Pons (tissue), 1 donor: ENCODE measurements around the gene PID1.
"Not testable (repeated sequence)": the region's sequence is repeated elsewhere in the genome, so short reads cannot be mapped to it uniquely, and the experiment has no call there.

Experiments used
- DNase-seq: peaks from one replicate; pipeline ENCODE4 v3.0.0-alpha.2; 2016; ENCODE audit warnings: low spot score

Gene PID1

GRCh38 chr2:229212241-229212640, 58.8 kb downstream of the PID1 start:
- DNase-seq = no peak

GRCh38 chr2:229210641-229211040, 60.4 kb downstream of the PID1 start:
- no peak for DNase-seq

- no peak for DNase-seq
Measured at GRCh38 chr2:229206548-229206947, 64.5 kb downstream of the PID1 start.

GRCh38 chr2:229205704-229206103, 65.4 kb downstream of the PID1 start:
- peak; percentile 39 for DNase-seq

- DNase-seq = no peak
Measured at GRCh38 chr2:229202646-229203045, 68.4 kb downstream of the PID1 start.

- no peak for DNase-seq
Measured at GRCh38 chr2:229201521-229201920, 69.6 kb downstream of the PID1 start.

- no peak for DNase-seq
Measured at GRCh38 chr2:229199267-229199666, 71.8 kb downstream of the PID1 start.

- DNase-seq = no peak
Measured at GRCh38 chr2:229196448-229196847, 74.6 kb downstream of the PID1 start.

- DNase-seq = no peak
Measured at GRCh38 chr2:229195346-229195947, 75.6 kb downstream of the PID1 start.

- no peak for DNase-seq
Measured at GRCh38 chr2:229193281-229193680, 77.8 kb downstream of the PID1 start.

GRCh38 chr2:229191413-229191812, 79.7 kb downstream of the PID1 start:
- no peak for DNase-seq

- DNase-seq = not testable (repeated sequence)
Measured at GRCh38 chr2:229187123-229187522, 84.0 kb downstream of the PID1 start.

- no peak for DNase-seq
Measured at GRCh38 chr2:229181641-229182040, 89.4 kb downstream of the PID1 start.

GRCh38 chr2:229180658-229181057, 90.4 kb downstream of the PID1 start:
- DNase-seq = no peak

- no peak for DNase-seq
Measured at GRCh38 chr2:229179628-229180027, 91.5 kb downstream of the PID1 start.

GRCh38 chr2:229178706-229179105, 92.4 kb downstream of the PID1 start:
- no peak for DNase-seq

GRCh38 chr2:229178117-229178516, 93.0 kb downstream of the PID1 start:
- no peak for DNase-seq

- no peak for DNase-seq
Measured at GRCh38 chr2:229176136-229176535, 95.0 kb downstream of the PID1 start.

- DNase-seq = no peak
Measured at GRCh38 chr2:229175497-229175863, 95.6 kb downstream of the PID1 start.

- no peak for DNase-seq
Measured at GRCh38 chr2:229174794-229175496, 96.1 kb downstream of the PID1 start.

GRCh38 chr2:229173825-229174359, 97.2 kb downstream of the PID1 start:
- DNase-seq = no peak

- DNase-seq = no peak
Measured at GRCh38 chr2:229170916-229171315, 100.2 kb downstream of the PID1 start.

- DNase-seq = no peak
Measured at GRCh38 chr2:229170171-229170570, 100.9 kb downstream of the PID1 start.

GRCh38 chr2:229169751-229170150, 101.3 kb downstream of the PID1 start:
- no peak for DNase-seq
